Epithelial cell of esophagus (primary cell): ENCODE data around the gene TLE6.
A peak's percentile ranks its signal among the peaks of the same experiment; 100 is the strongest.

Experiments used
- DNase-seq: peaks from one replicate; pipeline ENCODE4 v3.0.0; 2010; ENCODE audit warnings: low read depth
- H3K4me3 ChIP-seq: 2 replicates; pipeline ENCODE4 v1.5.1; 2011; ENCODE audit warnings: mild to moderate bottlenecking, low read length, control low read depth
- TF ChIP-seq, protein P1 (sequence below): IDR thresholded peaks from 2 replicates; pipeline ENCODE4 v1.5.1; 2011; ENCODE audit warnings: low read depth, mild to moderate bottlenecking, low read length, control low read depth, inconsistent platforms; ENCODE audit not compliant: insufficient read depth; ENCODE audit errors: missing control alignments

TLE6 gene

DNA sequence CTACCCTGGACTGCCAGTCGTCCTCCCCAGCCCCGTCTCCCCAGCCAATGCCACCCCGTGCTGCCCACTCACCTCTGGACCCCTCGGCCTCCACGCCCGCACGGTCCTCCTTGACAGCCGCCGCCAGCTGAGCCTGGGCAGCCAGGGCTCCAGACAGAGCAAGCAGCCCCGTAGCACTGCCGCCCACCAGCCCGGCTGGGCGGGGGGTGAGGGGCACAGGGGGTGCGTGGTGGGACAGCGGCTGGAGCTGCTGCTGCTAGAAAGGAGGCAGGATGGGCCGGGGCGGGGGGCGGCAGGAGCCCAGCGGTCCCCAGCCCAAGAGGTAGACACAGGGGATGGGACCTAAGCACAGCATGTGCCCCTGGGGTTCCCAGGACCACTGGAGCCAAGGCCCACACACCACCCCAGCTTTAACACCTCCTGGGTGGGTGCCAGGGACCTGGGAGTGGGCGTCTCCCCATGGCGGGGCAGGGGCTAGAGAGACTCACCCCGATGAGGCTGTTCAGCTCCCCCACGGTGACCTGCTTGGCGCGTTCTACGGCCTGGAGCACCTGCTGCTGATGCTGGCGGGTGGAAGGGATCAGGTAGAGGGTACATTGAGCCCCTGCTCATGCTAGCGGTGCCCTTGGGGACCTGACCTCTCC is 42.0 kb downstream of the TLE6 start:
- no peak for DNase-seq
- no peak overlapping the region for H3K4me3 ChIP-seq
- TF ChIP-seq, protein P1, sequence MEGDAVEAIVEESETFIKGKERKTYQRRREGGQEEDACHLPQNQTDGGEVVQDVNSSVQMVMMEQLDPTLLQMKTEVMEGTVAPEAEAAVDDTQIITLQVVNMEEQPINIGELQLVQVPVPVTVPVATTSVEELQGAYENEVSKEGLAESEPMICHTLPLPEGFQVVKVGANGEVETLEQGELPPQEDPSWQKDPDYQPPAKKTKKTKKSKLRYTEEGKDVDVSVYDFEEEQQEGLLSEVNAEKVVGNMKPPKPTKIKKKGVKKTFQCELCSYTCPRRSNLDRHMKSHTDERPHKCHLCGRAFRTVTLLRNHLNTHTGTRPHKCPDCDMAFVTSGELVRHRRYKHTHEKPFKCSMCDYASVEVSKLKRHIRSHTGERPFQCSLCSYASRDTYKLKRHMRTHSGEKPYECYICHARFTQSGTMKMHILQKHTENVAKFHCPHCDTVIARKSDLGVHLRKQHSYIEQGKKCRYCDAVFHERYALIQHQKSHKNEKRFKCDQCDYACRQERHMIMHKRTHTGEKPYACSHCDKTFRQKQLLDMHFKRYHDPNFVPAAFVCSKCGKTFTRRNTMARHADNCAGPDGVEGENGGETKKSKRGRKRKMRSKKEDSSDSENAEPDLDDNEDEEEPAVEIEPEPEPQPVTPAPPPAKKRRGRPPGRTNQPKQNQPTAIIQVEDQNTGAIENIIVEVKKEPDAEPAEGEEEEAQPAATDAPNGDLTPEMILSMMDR, result no peak

- H3K4me3 ChIP-seq, result no peak overlapping the region
- TF ChIP-seq, protein P1, result no peak
- DNase-seq, result no peak
These were observed 43.1 kb downstream of the TLE6 start for GRCh38 chr19:3020321-3020960.

DNA sequence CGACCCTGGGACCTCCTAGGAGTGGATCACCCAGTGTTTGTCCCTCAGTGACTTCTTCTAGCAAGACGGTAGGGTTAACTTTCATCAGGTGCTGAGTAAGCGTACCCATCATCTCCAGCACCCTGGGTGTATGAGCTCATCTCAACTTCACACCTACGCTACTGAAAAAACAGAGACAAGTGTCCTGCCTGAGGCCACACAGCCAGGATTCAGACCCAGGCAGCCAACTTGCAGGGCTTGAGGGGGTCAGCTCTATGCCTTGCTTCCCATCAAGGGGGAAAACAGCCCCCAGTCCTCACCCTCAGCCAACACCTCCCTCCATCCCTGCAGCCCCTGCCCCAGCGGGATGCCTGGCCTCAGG is 47.1 kb downstream of the TLE6 start:
- no peak overlapping the region for H3K4me3 ChIP-seq
- DNase-seq, result peak; percentile 29
- TF ChIP-seq, protein P1, result no peak

- TF ChIP-seq, protein P1, result no peak
- no peak overlapping the region for H3K4me3 ChIP-seq
- DNase-seq, result no peak
These were observed 47.6 kb downstream of the TLE6 start for GRCh38 chr19:3024870-3025548.

DNA sequence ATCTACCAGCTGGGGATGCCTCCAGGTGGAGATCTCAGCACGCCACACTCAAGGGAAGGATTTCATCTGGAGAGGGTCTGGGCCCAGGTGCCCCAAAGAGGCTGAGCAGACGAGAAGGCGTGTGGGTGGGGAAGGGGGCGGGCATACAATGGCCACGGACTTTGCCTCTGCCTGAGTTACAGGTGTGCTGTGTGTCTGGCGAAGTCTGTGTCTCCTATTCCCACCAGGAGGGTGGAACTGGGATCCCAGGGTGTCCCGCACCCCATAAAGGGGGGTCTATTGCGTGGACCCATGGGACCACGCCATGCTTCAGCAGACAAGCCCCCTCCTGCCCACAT is 48.2 kb downstream of the TLE6 start:
- TF ChIP-seq, protein P1, result no peak
- H3K4me3 ChIP-seq, result no peak overlapping the region
- DNase-seq, result no peak

GRCh38 chr19:3026768-3027167 is 49.4 kb downstream of the TLE6 start:
- no peak for DNase-seq
- H3K4me3 ChIP-seq, result no peak overlapping the region
- TF ChIP-seq, protein P1, result no peak
